Activated CD4-positive, alpha-beta T cell treated with anti-CD3 and anti-CD28 coated beads for 48 hours (primary cell): Measurements from ENCODE around the gene SRSF10.
A peak's percentile ranks its signal among the peaks of the same experiment; 100 is the strongest.

Source experiments
- DNase-seq: peaks from one replicate; pipeline ENCODE4 v3.0.0-alpha.2; 2020

Gene SRSF10

GRCh38 chr1:23958040-23958809 lies 21.9 kb downstream of the SRSF10 start:
- peak; percentile 26 for DNase-seq

GRCh38 chr1:23957096-23957495 lies 23.0 kb downstream of the SRSF10 start:
- DNase-seq = no peak

GRCh38 chr1:23953020-23953419 lies 27.1 kb downstream of the SRSF10 start:
- DNase-seq = no peak

GRCh38 chr1:23947366-23947765 lies 32.8 kb downstream of the SRSF10 start:
- DNase-seq = no peak

- no peak for DNase-seq
These were observed 43.5 kb downstream of the SRSF10 start for GRCh38 chr1:23936481-23937176.

GRCh38 chr1:23931491-23931880 lies 48.6 kb downstream of the SRSF10 start:
- DNase-seq = no peak

DNA sequence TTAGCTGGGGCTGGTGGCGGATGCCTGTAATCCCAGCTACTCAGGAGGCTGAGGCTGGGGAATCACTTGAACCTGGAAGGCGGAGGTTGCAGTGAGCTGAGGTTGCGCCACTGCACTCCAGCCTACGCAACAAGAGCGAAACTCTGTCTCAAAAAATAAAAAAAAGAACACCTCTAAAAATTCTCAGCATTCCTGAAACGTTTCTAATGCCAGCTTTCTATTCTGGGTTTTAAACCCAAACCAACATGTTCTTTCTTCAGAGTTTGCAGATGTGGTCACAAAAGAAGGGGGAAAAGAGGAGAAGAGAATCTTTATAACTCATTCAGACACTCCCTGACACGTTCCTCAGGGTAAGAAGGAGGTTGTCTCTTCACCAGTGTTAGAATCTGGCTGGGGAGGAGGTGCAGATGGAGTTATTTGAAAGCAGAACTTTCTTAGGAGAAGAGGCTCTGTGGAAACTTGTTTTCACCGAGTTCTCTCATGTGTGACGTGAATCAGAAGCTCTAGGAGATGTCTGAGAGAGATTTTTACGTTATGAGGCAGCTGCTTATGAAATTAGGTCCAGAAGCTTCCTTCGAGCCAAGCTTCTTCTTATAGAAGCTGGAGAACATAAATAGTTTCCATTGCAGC lies 49.2 kb downstream of the SRSF10 start:
- no peak for DNase-seq

- DNase-seq = no peak
These were observed 49.9 kb downstream of the SRSF10 start for GRCh38 chr1:23930270-23930669.

- DNase-seq = no peak
These were observed 51.3 kb downstream of the SRSF10 start for GRCh38 chr1:23928789-23929188.

DNA sequence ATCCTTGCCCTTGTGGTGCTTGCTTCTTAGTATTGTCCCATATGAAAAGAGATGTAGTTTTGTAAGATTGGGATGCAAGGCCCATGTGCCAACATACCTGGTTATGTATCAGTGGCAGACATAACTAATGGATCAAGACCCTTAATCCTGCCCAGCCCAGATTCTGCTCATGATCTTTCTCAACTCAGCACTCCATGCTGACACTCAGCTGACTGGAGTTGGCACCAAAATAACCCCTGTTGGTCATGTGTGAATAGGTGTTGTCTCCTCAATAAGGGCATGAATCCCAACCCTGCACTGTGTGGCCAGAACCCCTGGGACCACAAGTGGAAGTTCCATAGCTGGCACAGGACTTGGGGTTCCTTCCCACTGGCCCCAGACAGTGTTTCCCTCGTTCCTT lies 53.0 kb downstream of the SRSF10 start:
- DNase-seq = no peak

DNA sequence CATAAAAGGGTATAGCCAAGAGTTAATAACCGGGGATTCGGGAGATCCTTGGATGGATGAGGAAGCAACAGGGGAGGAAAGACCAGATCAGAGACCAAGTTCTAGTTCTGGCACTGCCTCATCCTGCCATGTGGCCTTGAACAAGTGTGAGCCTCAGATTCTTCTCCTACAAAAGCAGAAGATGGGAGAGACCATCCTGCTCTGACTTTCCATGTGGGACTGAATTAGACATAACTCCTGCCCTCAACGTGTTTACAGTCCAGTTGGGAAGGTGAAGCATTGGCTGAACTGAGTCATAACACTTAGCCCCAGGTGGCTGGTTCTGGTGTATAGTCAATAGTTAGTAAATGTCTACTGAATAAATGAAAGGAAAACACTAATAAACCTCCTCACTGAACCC lies 54.8 kb downstream of the SRSF10 start:
- no peak for DNase-seq

GRCh38 chr1:23924601-23925000 lies 55.5 kb downstream of the SRSF10 start:
- no peak for DNase-seq

GRCh38 chr1:23923592-23924499 lies 56.3 kb downstream of the SRSF10 start:
- DNase-seq = no peak

- DNase-seq = no peak
These were observed 57.7 kb downstream of the SRSF10 start for GRCh38 chr1:23922321-23922943.

GRCh38 chr1:23916209-23917131 lies 63.7 kb downstream of the SRSF10 start:
- peak; percentile 70 for DNase-seq

GRCh38 chr1:23915466-23915865 lies 64.7 kb downstream of the SRSF10 start:
- no peak for DNase-seq

DNA sequence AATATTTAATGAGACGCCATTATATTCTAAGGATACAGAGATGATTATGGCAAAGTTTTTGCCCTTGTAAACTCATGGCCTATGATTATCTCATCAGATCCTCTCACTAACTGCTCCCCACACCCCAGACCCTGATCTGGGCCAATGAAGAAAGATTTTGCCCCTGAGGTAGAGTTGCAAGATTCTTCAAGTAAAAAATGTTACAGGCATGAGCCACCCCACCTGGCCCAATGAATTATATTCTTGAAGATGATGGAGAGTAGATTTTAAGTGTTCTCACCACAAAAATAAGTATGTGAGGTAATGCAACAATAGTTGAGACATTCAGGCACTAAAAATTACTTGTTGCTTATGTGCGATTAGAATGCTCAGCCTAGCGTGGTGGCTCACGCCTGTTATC lies 65.2 kb downstream of the SRSF10 start:
- DNase-seq = no peak
